GM23338 (cell line): Measurements from ENCODE around the gene OS9. TPM values are rescaled to one million over a fixed set of nuclear protein-coding genes. Genes with fewer than 3 reads are reported as not detected.

ENCODE experiments used
- ATAC-seq: fragments of 200-7000 bp; cut with Tn5 transposase; 3 replicates; pipeline ENCODE4 v1.9.1; 2020
- DNase-seq: peaks from one replicate; pipeline ENCODE4 v3.0.0-alpha.2; 2015; ENCODE audit warnings: low spot score
- H2AFZ ChIP-seq: fragments of 200-600 bp; sonication (generic); 2 replicates; pipeline ENCODE4 v1.8.0; 2016; ENCODE audit warnings: antibody characterized with exemption, mild to moderate bottlenecking, moderate library complexity
- H3F3A ChIP-seq: fragments of 200-600 bp; sonication (generic); replicated peaks from 2 replicates; pipeline ENCODE4 v1.8.0; 2017; ENCODE audit warnings: antibody characterized with exemption, mixed run types, low read depth
- H3K27ac ChIP-seq: fragments of 200-600 bp; sonication (generic); 2 replicates; pipeline ENCODE4 v1.6.1; 2016; ENCODE audit warnings: low read depth
- H3K27me3 ChIP-seq: fragments of 200-600 bp; sonication (generic); 2 replicates; pipeline ENCODE4 v1.8.0; 2016; ENCODE audit warnings: mild to moderate bottlenecking, mixed run types, moderate library complexity; ENCODE audit not compliant: insufficient read depth
- H3K36me3 ChIP-seq: fragments of 200-600 bp; sonication (generic); 2 replicates; pipeline ENCODE4 v1.8.0; 2016; ENCODE audit warnings: mild to moderate bottlenecking; ENCODE audit not compliant: insufficient read depth
- H3K4me1 ChIP-seq: fragments of 200-600 bp; sonication (generic); 2 replicates; pipeline ENCODE4 v1.8.0; 2016; ENCODE audit warnings: mild to moderate bottlenecking, moderate library complexity; ENCODE audit not compliant: insufficient read depth
- H3K4me2 ChIP-seq: fragments of 200-600 bp; sonication (generic); 2 replicates; pipeline ENCODE4 v1.7.1; 2017; ENCODE audit warnings: mixed run types
- H3K4me3 ChIP-seq: fragments of 200-600 bp; sonication (generic); 2 replicates; pipeline ENCODE4 v1.6.1; 2016; ENCODE audit warnings: mixed run types
- H3K79me2 ChIP-seq: fragments of 200-600 bp; sonication (generic); replicated peaks from 2 replicates; pipeline ENCODE4 v1.8.0; 2017; ENCODE audit warnings: mild to moderate bottlenecking; ENCODE audit not compliant: insufficient read depth
- H3K9me2 ChIP-seq: fragments of 200-600 bp; sonication (generic); 2 replicates; pipeline ENCODE4 v1.8.0; 2017; ENCODE audit not compliant: insufficient read depth
- H4K20me1 ChIP-seq: fragments of 200-600 bp; sonication (generic); replicated peaks from 2 replicates; pipeline ENCODE4 v1.8.0; 2017; ENCODE audit warnings: mild to moderate bottlenecking; ENCODE audit not compliant: insufficient read depth
- H3K27ac Mint-ChIP-seq: 2 replicates; pipeline ENCODE4 v1.8.0; 2020; ENCODE audit warnings: inconsistent platforms, mild to moderate bottlenecking, moderate library complexity, mixed read lengths
- H3K27me3 Mint-ChIP-seq: 3 replicates; pipeline ENCODE4 v1.8.0; 2022; ENCODE audit warnings: low read depth, mild to moderate bottlenecking, moderate library complexity, mixed read lengths, inconsistent platforms; ENCODE audit not compliant: insufficient read depth, poor library complexity
- H3K36me3 Mint-ChIP-seq: 3 replicates; pipeline ENCODE4 v1.8.0; 2021; ENCODE audit warnings: low read depth, mild to moderate bottlenecking, inconsistent platforms, moderate library complexity, mixed read lengths
- H3K4me1 Mint-ChIP-seq: 3 replicates; pipeline ENCODE4 v1.8.0; 2020; ENCODE audit warnings: mild to moderate bottlenecking, inconsistent platforms, mixed read lengths
- H3K4me3 Mint-ChIP-seq: 3 replicates; pipeline ENCODE4 v1.8.0; 2021; ENCODE audit warnings: moderate library complexity, mild to moderate bottlenecking, inconsistent platforms, mixed read lengths
- H3K9me3 Mint-ChIP-seq: 3 replicates; pipeline ENCODE4 v1.8.0; 2020; ENCODE audit warnings: moderate library complexity, mild to moderate bottlenecking, inconsistent platforms, mixed read lengths
- CREB1 ChIP-seq: fragments of 250-450 bp; sonication (Bioruptor Pico); IDR thresholded peaks from 2 replicates; pipeline ENCODE4 v1.5.0; 2020; ENCODE audit warnings: low read depth, mild to moderate bottlenecking, moderate library complexity
- CTCF ChIP-seq, 2 experiments: fragments of 200-600 bp in 1 of 2; sonication (generic) in 1 of 2; conservative IDR thresholded peaks; 2 replicates each; pipeline versions ENCODE4 v1.5.1 to v1.6.1; 2016 to 2017; ENCODE audit warnings: antibody characterized with exemption in 2 of 2, low read depth in 2 of 2, mild to moderate bottlenecking in 2 of 2, moderate library complexity in 1 of 2
- ETS1 ChIP-seq: IDR thresholded peaks from 2 replicates; pipeline ENCODE4 v1.6.1; 2016; ENCODE audit warnings: antibody characterized with exemption
- EZH2 ChIP-seq: fragments of 200-600 bp; sonication (generic); IDR thresholded peaks from one replicate; pipeline ENCODE4 v1.8.0; 2017; ENCODE audit warnings: antibody characterized with exemption, mild to moderate bottlenecking, low read depth; ENCODE audit not compliant: unreplicated experiment
- EZH2phosphoT487 ChIP-seq: fragments of 200-600 bp; sonication (generic); IDR thresholded peaks from one replicate; pipeline ENCODE4 v1.8.1; 2018; ENCODE audit warnings: antibody characterized with exemption; ENCODE audit not compliant: unreplicated experiment
- JUNB ChIP-seq: IDR thresholded peaks from one replicate; pipeline ENCODE4 v1.6.1; 2016; ENCODE audit warnings: antibody characterized with exemption; ENCODE audit not compliant: unreplicated experiment
- NANOG ChIP-seq: IDR thresholded peaks from 2 replicates; pipeline ENCODE4 v1.6.1; 2016; ENCODE audit warnings: antibody characterized with exemption, borderline replicate concordance
- POLR2AphosphoS5 ChIP-seq: IDR thresholded peaks from 2 replicates; pipeline ENCODE4 v1.6.1; 2016; ENCODE audit warnings: antibody characterized with exemption, low read depth
- STAT1 ChIP-seq: IDR thresholded peaks from one replicate; pipeline ENCODE4 v1.6.1; 2016; ENCODE audit warnings: antibody characterized with exemption; ENCODE audit not compliant: unreplicated experiment
- ZNF114 ChIP-seq: fragments of 250-450 bp; sonication (Bioruptor Pico); IDR thresholded peaks from 2 replicates; pipeline ENCODE4 v1.5.0; 2020; ENCODE audit warnings: mild to moderate bottlenecking, moderate library complexity
- ZNF331 ChIP-seq: fragments of 250-450 bp; sonication (Bioruptor Pico); IDR thresholded peaks from 2 replicates; pipeline ENCODE4 v1.5.0; 2020; ENCODE audit warnings: low read depth, mild to moderate bottlenecking, moderate library complexity
- ZNF462 ChIP-seq: fragments of 250-450 bp; sonication (Bioruptor Pico); IDR thresholded peaks from 2 replicates; pipeline ENCODE4 v1.5.0; 2020; ENCODE audit warnings: mild to moderate bottlenecking, moderate library complexity
- polyA plus RNA-seq: library from polyadenylated mRNA; unstranded; fragments of >200 nt; fragmentation: Nextera tagmentation; extraction: Ambion mirVana; gene quantifications from 2 replicates; pipeline ENCODE4 v1.2.1, GENCODE V29; 2016
- total RNA-seq: library from RNA; depleted of rRNA; stranded (reverse); fragments of >200 nt; shearing (Covaris generic); gene quantifications from 2 replicates; pipeline ENCODE4 v1.2.3, GENCODE V29; 2014

Gene OS9
- total and polyA plus RNA-seq, 2 experiments from 2014 or later, result 27.5 to 79.7 TPM

- Histone ChIP-seq H3K4me1 (peaks cover 4% of the 10 kb centered on the region; the same call in 1 of the 2 replicates), H4K20me1 (no peaks in the 10 kb centered on the region), H3K9me2 (no peaks in the 10 kb centered on the region), H3K4me2 (no peak overlapping the region), H2AFZ (no peak overlapping the region), H3K36me3 (no peaks in the 10 kb centered on the region), H3K4me3 (no peak overlapping the region), H3F3A (no peaks in the 10 kb centered on the region), H3K27ac (no peak overlapping the region), H3K79me2 (0 out of 2 replicates have a peak, but pooled peaks cover 4% of the 10 kb centered on the region), H3K27me3 (no peaks in the 10 kb centered on the region)
- DNase-seq, result no peak
- peaks cover 11% of the 10 kb centered on the region for H3K36me3 Mint-ChIP-seq
- H3K9me3 Mint-ChIP-seq, result no peaks in the 10 kb centered on the region
- no peak overlapping the region for H3K4me3 Mint-ChIP-seq
- no peak for ATAC-seq
- H3K27me3 Mint-ChIP-seq, result peaks cover 4% of the 10 kb centered on the region
- no peak for TF ChIP-seq STAT1
- no peak for TF ChIP-seq ZNF331 (CRISPR knock-in tag)
- no peak overlapping the region for H3K27ac Mint-ChIP-seq
- no peaks in the 10 kb centered on the region for H3K4me1 Mint-ChIP-seq
These were observed 2.0 kb downstream of the OS9 start for GRCh38 chr12:57695770-57696432.

- H3F3A ChIP-seq, result no peaks in the 10 kb centered on the region
- peaks cover 11% of the 10 kb centered on the region for H3K36me3 Mint-ChIP-seq
- H4K20me1 ChIP-seq, result no peaks in the 10 kb centered on the region
- no peak for ATAC-seq
- H3K4me1 Mint-ChIP-seq, result no peaks in the 10 kb centered on the region
- H3K4me3 ChIP-seq, result no peak overlapping the region
- no peaks in the 10 kb centered on the region for H3K36me3 ChIP-seq
- no peak overlapping the region for H3K27ac Mint-ChIP-seq
- H3K4me1 ChIP-seq, result peaks cover 4% of the 10 kb centered on the region; the same call in 1 of the 2 replicates
- H3K27ac ChIP-seq, result no peak overlapping the region
- DNase-seq, result no peak
- 0 out of 2 replicates have a peak, but pooled peaks cover 4% of the 10 kb centered on the region for H3K79me2 ChIP-seq
- H3K4me2 ChIP-seq, result no peak overlapping the region
- no peak overlapping the region for H3K4me3 Mint-ChIP-seq
- H2AFZ ChIP-seq, result no peak overlapping the region
- peaks cover 4% of the 10 kb centered on the region for H3K27me3 Mint-ChIP-seq
- H3K9me2 ChIP-seq, result no peaks in the 10 kb centered on the region
- H3K9me3 Mint-ChIP-seq, result no peaks in the 10 kb centered on the region
- no peaks in the 10 kb centered on the region for H3K27me3 ChIP-seq
- no peak for TF ChIP-seq STAT1
- no peak for TF ChIP-seq CTCF (conservative IDR thresholded peaks at IDR 0.05; ENCODE audit: low read depth in 2 of 2)
- TF ChIP-seq CREB1, result no peak
- no peak for TF ChIP-seq EZH2
- TF ChIP-seq JUNB, result no peak
- no peak for TF ChIP-seq EZH2phosphoT487
- no peak for TF ChIP-seq NANOG
- TF ChIP-seq ZNF462 (CRISPR knock-in tag), result no peak
- no peak for TF ChIP-seq ZNF331 (CRISPR knock-in tag)
- no peak for TF ChIP-seq ETS1
- TF ChIP-seq POLR2AphosphoS5, result no peak
- TF ChIP-seq ZNF114 (CRISPR knock-in tag), result no peak
These were observed 3.1 kb downstream of the OS9 start for GRCh38 chr12:57697076-57697475.
